Liver (tissue), 9 donors: Measurements from ENCODE around the gene EIF5B. TPM values are rescaled to one million over a fixed set of nuclear protein-coding genes. Genes with fewer than 3 reads are reported as not detected.

ENCODE experiments used
- DNase-seq: peaks from one replicate; pipeline ENCODE4 v3.0.0-alpha.2; 2017; ENCODE audit warnings: low spot score
- H3K27ac ChIP-seq, 2 donors: one replicate each; pipeline ENCODE4 v1.7.0; 2013; ENCODE audit warnings: inconsistent platforms in 2 of 2, low read length in 2 of 2, control low read depth in 1 of 2, low read depth in 1 of 2, mild to moderate bottlenecking in 1 of 2
- H3K27me3 ChIP-seq, 4 donors: one replicate each; pipeline versions ENCODE4 v1.6.1 to v1.7.0; 2013; ENCODE audit warnings: low read length in 3 of 4, inconsistent platforms in 1 of 4, mild to moderate bottlenecking in 1 of 4, moderate library complexity in 1 of 4; ENCODE audit not compliant: control insufficient read depth in 4 of 4, insufficient read depth in 4 of 4
- H3K36me3 ChIP-seq, 4 donors: one replicate each; pipeline versions ENCODE4 v1.6.1 to v1.7.0; 2013; ENCODE audit warnings: low read length in 3 of 4, mild to moderate bottlenecking in 3 of 4, low read depth in 1 of 4, moderate library complexity in 1 of 4; ENCODE audit not compliant: control insufficient read depth in 4 of 4, insufficient read depth in 3 of 4
- H3K4me1 ChIP-seq, 4 donors: one replicate each; pipeline versions ENCODE4 v1.6.1 to v1.7.0; 2013; ENCODE audit warnings: low read length in 3 of 4, mild to moderate bottlenecking in 3 of 4, moderate library complexity in 1 of 4; ENCODE audit not compliant: control insufficient read depth in 4 of 4, insufficient read depth in 4 of 4
- H3K4me3 ChIP-seq, 3 donors: one replicate each; pipeline versions ENCODE4 v1.6.1 to v1.7.0; 2013; ENCODE audit warnings: low read length in 3 of 3, control low read depth in 1 of 3, low read depth in 1 of 3, mild to moderate bottlenecking in 1 of 3
- H3K9ac ChIP-seq, 2 donors: one replicate each; pipeline ENCODE4 v1.7.0; 2013; ENCODE audit warnings: low read length in 2 of 2, mild to moderate bottlenecking in 2 of 2, moderate library complexity in 2 of 2, control low read depth in 1 of 2, low read depth in 1 of 2
- H3K9me3 ChIP-seq, 4 donors: one replicate each; pipeline versions ENCODE4 v1.6.1 to v1.7.0; 2013; ENCODE audit warnings: low read length in 3 of 4; ENCODE audit not compliant: control insufficient read depth in 4 of 4
- CTCF ChIP-seq: fragments of 150-350 bp; IDR thresholded peaks from 2 replicates; pipeline ENCODE4 v1.5.1; 2017; ENCODE audit warnings: improper control_type of control experiment, low read depth, low read length; ENCODE audit not compliant: missing input control
- EGR1 ChIP-seq, 2 donors: IDR thresholded peaks; 2 replicates each; pipeline ENCODE4 v1.6.1; 2016 to 2018; ENCODE audit warnings: antibody characterized with exemption in 2 of 2, low read depth in 2 of 2
- FOXA1 ChIP-seq: IDR thresholded peaks from 2 replicates; pipeline ENCODE4 v1.6.1; 2016; ENCODE audit warnings: antibody characterized with exemption
- FOXA2 ChIP-seq: IDR thresholded peaks from 2 replicates; pipeline ENCODE4 v1.6.1; 2016; ENCODE audit warnings: antibody characterized with exemption
- GABPA ChIP-seq, 2 donors: IDR thresholded peaks in 1 of 2; conservative IDR thresholded peaks in 1 of 2; 2 replicates each; pipeline ENCODE4 v1.6.1; 2016; ENCODE audit warnings: antibody characterized with exemption in 2 of 2, mild to moderate bottlenecking in 1 of 2, moderate library complexity in 1 of 2
- HNF4G ChIP-seq: IDR thresholded peaks from 2 replicates; pipeline ENCODE4 v1.6.1; 2016; ENCODE audit warnings: antibody characterized with exemption
- JUND ChIP-seq, 2 donors: IDR thresholded peaks; 2 replicates each; pipeline ENCODE4 v1.6.1; 2016; ENCODE audit warnings: antibody characterized with exemption in 2 of 2
- NR2F2 ChIP-seq: IDR thresholded peaks from 2 replicates; pipeline ENCODE4 v1.6.1; 2016; ENCODE audit warnings: antibody characterized with exemption
- RAD21 ChIP-seq, 2 donors: IDR thresholded peaks; 2 replicates each; pipeline ENCODE4 v1.6.1; 2016; ENCODE audit warnings: antibody characterized with exemption in 2 of 2, mild to moderate bottlenecking in 2 of 2
- SP1 ChIP-seq: IDR thresholded peaks from 2 replicates; pipeline ENCODE4 v1.6.1; 2018; ENCODE audit warnings: antibody characterized with exemption, mild to moderate bottlenecking
- TAF1 ChIP-seq: conservative IDR thresholded peaks from 2 replicates; pipeline ENCODE4 v1.6.1; 2016; ENCODE audit warnings: antibody characterized with exemption, mild to moderate bottlenecking
- WGBS: extraction: QIAGEN DNeasy Blood & Tissue Kit; methylation state at CpG from one replicate; pipeline ENCODE4 v1.1.7; 2013; 5-methylcytosine and 5-hydroxymethylcytosine counted together
- polyA plus RNA-seq, 2 donors: library from polyadenylated mRNA; stranded (reverse) in 1 of 2; unstranded in 1 of 2; fragments of 200-250 nt in 1 of 2; fragments of >200 nt in 1 of 2; fragmentation: Nextera tagmentation in 1 of 2; extraction: Ambion mirVana in 1 of 2; gene quantifications; one replicate each; pipeline versions ENCODE4 v1.2.1 to v1.2.3, GENCODE V29; 2013 to 2015
- total RNA-seq, 2 donors: library from RNA; depleted of rRNA; stranded (reverse); fragments of >200 nt; gene quantifications; one replicate each; pipeline ENCODE4 v1.2.3, GENCODE V29; 2014
- TF ChIP-seq, protein P1 (sequence below): IDR thresholded peaks from 2 replicates; pipeline ENCODE4 v1.6.1; 2016; ENCODE audit warnings: antibody characterized with exemption
- TF ChIP-seq, protein P2 (sequence below): IDR thresholded peaks from 2 replicates; pipeline ENCODE4 v1.6.1; 2016; ENCODE audit warnings: antibody characterized with exemption
- TF ChIP-seq, protein P3 (sequence below): IDR thresholded peaks from 2 replicates; pipeline ENCODE4 v1.6.1; 2016; ENCODE audit warnings: antibody characterized with exemption, mild to moderate bottlenecking
- donor health status: healthy.
- donor health status: healthy.
- donor health status: healthy.
- donor health status: healthy.
- donor health status: healthy.

The EIF5B gene
- total and polyA plus RNA-seq, 4 donors, result 10.2 to 23.7 (median 17.7) TPM

GRCh38 chr2:99374747-99375146 lies 37.6 kb downstream of the EIF5B start:
- H3K27me3 ChIP-seq, result no peaks in the 10 kb centered on the region
- no peaks in the 10 kb centered on the region for H3K4me1 ChIP-seq
- peaks cover 4 to 56% (median 37%) of the 10 kb centered on the region in 4 donors for H3K36me3 ChIP-seq
- no peak for DNase-seq
- H3K27ac ChIP-seq, result no peak overlapping the region
- H3K9me3 ChIP-seq, result no peaks in the 10 kb centered on the region
- no peak for TF ChIP-seq CTCF
- TF ChIP-seq, protein P1, sequence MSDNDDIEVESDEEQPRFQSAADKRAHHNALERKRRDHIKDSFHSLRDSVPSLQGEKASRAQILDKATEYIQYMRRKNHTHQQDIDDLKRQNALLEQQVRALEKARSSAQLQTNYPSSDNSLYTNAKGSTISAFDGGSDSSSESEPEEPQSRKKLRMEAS, result no peak
- TF ChIP-seq, protein P2, sequence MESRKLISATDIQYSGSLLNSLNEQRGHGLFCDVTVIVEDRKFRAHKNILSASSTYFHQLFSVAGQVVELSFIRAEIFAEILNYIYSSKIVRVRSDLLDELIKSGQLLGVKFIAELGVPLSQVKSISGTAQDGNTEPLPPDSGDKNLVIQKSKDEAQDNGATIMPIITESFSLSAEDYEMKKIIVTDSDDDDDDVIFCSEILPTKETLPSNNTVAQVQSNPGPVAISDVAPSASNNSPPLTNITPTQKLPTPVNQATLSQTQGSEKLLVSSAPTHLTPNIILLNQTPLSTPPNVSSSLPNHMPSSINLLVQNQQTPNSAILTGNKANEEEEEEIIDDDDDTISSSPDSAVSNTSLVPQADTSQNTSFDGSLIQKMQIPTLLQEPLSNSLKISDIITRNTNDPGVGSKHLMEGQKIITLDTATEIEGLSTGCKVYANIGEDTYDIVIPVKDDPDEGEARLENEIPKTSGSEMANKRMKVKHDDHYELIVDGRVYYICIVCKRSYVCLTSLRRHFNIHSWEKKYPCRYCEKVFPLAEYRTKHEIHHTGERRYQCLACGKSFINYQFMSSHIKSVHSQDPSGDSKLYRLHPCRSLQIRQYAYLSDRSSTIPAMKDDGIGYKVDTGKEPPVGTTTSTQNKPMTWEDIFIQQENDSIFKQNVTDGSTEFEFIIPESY, result no peak
- no peak for TF ChIP-seq GABPA (IDR thresholded peaks at IDR 0.05 in 1 of 2, conservative IDR thresholded peaks at IDR 0.05 in 1 of 2)
- no peak for TF ChIP-seq FOXA2
- TF ChIP-seq FOXA1, result no peak
- TF ChIP-seq, protein P3, sequence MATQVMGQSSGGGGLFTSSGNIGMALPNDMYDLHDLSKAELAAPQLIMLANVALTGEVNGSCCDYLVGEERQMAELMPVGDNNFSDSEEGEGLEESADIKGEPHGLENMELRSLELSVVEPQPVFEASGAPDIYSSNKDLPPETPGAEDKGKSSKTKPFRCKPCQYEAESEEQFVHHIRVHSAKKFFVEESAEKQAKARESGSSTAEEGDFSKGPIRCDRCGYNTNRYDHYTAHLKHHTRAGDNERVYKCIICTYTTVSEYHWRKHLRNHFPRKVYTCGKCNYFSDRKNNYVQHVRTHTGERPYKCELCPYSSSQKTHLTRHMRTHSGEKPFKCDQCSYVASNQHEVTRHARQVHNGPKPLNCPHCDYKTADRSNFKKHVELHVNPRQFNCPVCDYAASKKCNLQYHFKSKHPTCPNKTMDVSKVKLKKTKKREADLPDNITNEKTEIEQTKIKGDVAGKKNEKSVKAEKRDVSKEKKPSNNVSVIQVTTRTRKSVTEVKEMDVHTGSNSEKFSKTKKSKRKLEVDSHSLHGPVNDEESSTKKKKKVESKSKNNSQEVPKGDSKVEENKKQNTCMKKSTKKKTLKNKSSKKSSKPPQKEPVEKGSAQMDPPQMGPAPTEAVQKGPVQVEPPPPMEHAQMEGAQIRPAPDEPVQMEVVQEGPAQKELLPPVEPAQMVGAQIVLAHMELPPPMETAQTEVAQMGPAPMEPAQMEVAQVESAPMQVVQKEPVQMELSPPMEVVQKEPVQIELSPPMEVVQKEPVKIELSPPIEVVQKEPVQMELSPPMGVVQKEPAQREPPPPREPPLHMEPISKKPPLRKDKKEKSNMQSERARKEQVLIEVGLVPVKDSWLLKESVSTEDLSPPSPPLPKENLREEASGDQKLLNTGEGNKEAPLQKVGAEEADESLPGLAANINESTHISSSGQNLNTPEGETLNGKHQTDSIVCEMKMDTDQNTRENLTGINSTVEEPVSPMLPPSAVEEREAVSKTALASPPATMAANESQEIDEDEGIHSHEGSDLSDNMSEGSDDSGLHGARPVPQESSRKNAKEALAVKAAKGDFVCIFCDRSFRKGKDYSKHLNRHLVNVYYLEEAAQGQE, result no peak
- no peak for TF ChIP-seq EGR1 (IDR thresholded peaks at IDR 0.05; ENCODE audit: low read depth in 2 of 2)
- TF ChIP-seq JUND (IDR thresholded peaks at IDR 0.05), result no peak
- no peak for TF ChIP-seq NR2F2
- H3K4me3 ChIP-seq, result no peak overlapping the region
- H3K9ac ChIP-seq, result no peak overlapping the region

- WGBS, result 93% methylated on average over 7 of the region's 7 CpGs
- Histone ChIP-seq H3K4me1 (peaks cover 0 to 8% (median 5%) of the 10 kb centered on the region in 4 donors), H3K9me3 (no peaks in the 10 kb centered on the region), H3K27ac (no peak overlapping the region), H3K9ac (no peak overlapping the region), H3K4me3 (no peak overlapping the region), H3K36me3 (peaks cover 4 to 50% (median 39%) of the 10 kb centered on the region in 4 donors), H3K27me3 (no peaks in the 10 kb centered on the region)
- DNase-seq, result no peak
- TF ChIP-seq, protein P1, result no peak
- TF ChIP-seq GABPA (IDR thresholded peaks at IDR 0.05 in 1 of 2, conservative IDR thresholded peaks at IDR 0.05 in 1 of 2) (no peak), CTCF (no peak), SP1 (no peak), HNF4G (no peak), TAF1 (no peak), FOXA1 (no peak), RAD21 (IDR thresholded peaks at IDR 0.05) (no peak)
- TF ChIP-seq, protein P3, result no peak
- TF ChIP-seq, protein P2, result no peak
Observed at GRCh38 chr2:99376254-99376864, 39.2 kb downstream of the EIF5B start.
